B cell (primary cell): ENCODE data around the gene C6orf58. TPM values are rescaled to one million over a fixed set of nuclear protein-coding genes. Genes with fewer than 3 reads are reported as not detected.

Experiments used
- ATAC-seq: fragments of 200-7000 bp; cut with Tn5 transposase; one replicate; pipeline ENCODE4 v1.10.0; 2021; ENCODE audit warnings: low read depth, mild to moderate bottlenecking, moderate number of reproducible peaks, moderate library complexity
- CTCF ChIA-PET: fragments of 350-600 bp; sonication (Branson Sonifier 250); formaldehyde crosslinking; loops from one replicate; lab custom pipeline; 2021; ENCODE audit warnings: antibody characterized with exemption, inconsistent platforms; lab: Charles Lee
- POLR2A ChIA-PET: fragments of 350-600 bp; sonication (Branson Sonifier 250); formaldehyde crosslinking; loops from one replicate; lab custom pipeline; 2021; ENCODE audit warnings: antibody characterized with exemption; lab: Charles Lee
- DNase-seq: peaks from one replicate; pipeline ENCODE4 v3.0.0; 2013
- H2AFZ ChIP-seq: 2 replicates; pipeline ENCODE4 v1.6.1; 2012; ENCODE audit warnings: mild to moderate bottlenecking, low read depth, low read length; ENCODE audit not compliant: insufficient read depth, poor library complexity, severe bottlenecking
- H3K27ac ChIP-seq, 2 donors: 1 replicate in 1 of 2; 2 replicates in 1 of 2; pipeline ENCODE4 v1.5.1; 2012 to 2013; ENCODE audit warnings: low read length in 2 of 2, mild to moderate bottlenecking in 2 of 2, moderate library complexity in 1 of 2
- H3K27me3 ChIP-seq, 4 experiments: fragments of 200-600 bp in 1 of 4; sonication (generic) in 1 of 4; replicated peaks in 1 of 4; 1 replicate in 2 of 4; 2 replicates in 2 of 4; pipeline versions ENCODE4 v1.6.1 to v1.7.0; 2013 to 2016; ENCODE audit warnings: low read length in 3 of 4, mild to moderate bottlenecking in 2 of 4, mixed read lengths in 1 of 4, moderate library complexity in 1 of 4; ENCODE audit not compliant: insufficient read depth in 4 of 4, control insufficient read depth in 3 of 4; ENCODE audit errors: control extremely low read depth in 1 of 4
- H3K36me3 ChIP-seq, 2 experiments: replicated peaks in 1 of 2; 1 replicate in 1 of 2; 2 replicates in 1 of 2; pipeline versions ENCODE4 v1.6.1 to v1.7.1; 2013; ENCODE audit warnings: low read length in 1 of 2; ENCODE audit not compliant: insufficient read depth in 2 of 2, control insufficient read depth in 1 of 2; ENCODE audit errors: control extremely low read depth in 1 of 2, extremely low read depth in 1 of 2
- H3K4me1 ChIP-seq, 2 donors: fragments of 200-600 bp in 1 of 2; sonication (generic) in 1 of 2; 1 replicate in 1 of 2; 2 replicates in 1 of 2; pipeline versions ENCODE4 v1.5.1 to v1.6.1; 2013 to 2017; ENCODE audit warnings: low read length in 2 of 2; ENCODE audit not compliant: control insufficient read depth in 2 of 2, insufficient read depth in 2 of 2
- H3K4me2 ChIP-seq: replicated peaks from 2 replicates; pipeline ENCODE3; 2012; ENCODE audit warnings: mild to moderate bottlenecking, low read depth, low read length; ENCODE audit not compliant: poor library complexity, severe bottlenecking
- H3K4me3 ChIP-seq, 5 experiments: fragments of 200-600 bp in 1 of 5; sonication (generic) in 1 of 5; 1 replicate in 3 of 5; 2 replicates in 2 of 5; pipeline versions ENCODE4 v1.5.1 to v1.7.0; 2011 to 2016; ENCODE audit warnings: low read length in 4 of 5, mild to moderate bottlenecking in 4 of 5, low read depth in 2 of 5, control low read depth in 1 of 5, moderate library complexity in 1 of 5; ENCODE audit not compliant: insufficient read depth in 1 of 5; ENCODE audit errors: control extremely low read depth in 1 of 5, extremely low read depth in 1 of 5
- H3K79me2 ChIP-seq: fragments of 200-600 bp; sonication (generic); one replicate; pipeline ENCODE4 v1.6.0; 2016; ENCODE audit warnings: low read length; ENCODE audit not compliant: control insufficient read depth, insufficient read depth
- H3K9ac ChIP-seq: fragments of 200-600 bp; sonication (generic); 2 replicates; pipeline ENCODE4 v1.6.1; 2017; ENCODE audit warnings: mild to moderate bottlenecking, low read length, moderate library complexity
- H3K9me3 ChIP-seq, 3 donors: one replicate each; pipeline versions ENCODE4 v1.6.1 to v1.7.1; 2013; ENCODE audit warnings: low read length in 2 of 3; ENCODE audit not compliant: control insufficient read depth in 2 of 3, insufficient read depth in 1 of 3; ENCODE audit errors: control extremely low read depth in 1 of 3
- H4K20me1 ChIP-seq: 2 replicates; pipeline ENCODE4 v1.6.0; 2012; ENCODE audit warnings: mild to moderate bottlenecking, low read length; ENCODE audit not compliant: insufficient read depth, control insufficient read depth, poor library complexity, severe bottlenecking
- H3K27ac Mint-ChIP-seq: one replicate; pipeline ENCODE4 v1.8.0; 2021; ENCODE audit warnings: mixed read lengths
- H3K27me3 Mint-ChIP-seq: one replicate; pipeline ENCODE4 v1.8.0; 2021; ENCODE audit warnings: mixed read lengths
- H3K4me1 Mint-ChIP-seq: one replicate; pipeline ENCODE4 v1.8.0; 2021; ENCODE audit warnings: mixed read lengths
- H3K4me3 Mint-ChIP-seq: one replicate; pipeline ENCODE4 v1.8.0; 2021; ENCODE audit warnings: mixed read lengths
- H3K9me3 Mint-ChIP-seq: one replicate; pipeline ENCODE4 v1.8.0; 2022; ENCODE audit warnings: mixed read lengths; ENCODE audit not compliant: insufficient read depth
- EZH2 ChIP-seq: IDR thresholded peaks from 2 replicates; pipeline ENCODE4 v1.6.1; 2012; ENCODE audit warnings: borderline replicate concordance, low read depth, mild to moderate bottlenecking, moderate library complexity, low read length; ENCODE audit not compliant: insufficient read depth, poor library complexity, severe bottlenecking
- WGBS: methylation state at CpG from one replicate; pipeline ENCODE4 v1.1.5; 2013; ENCODE audit warnings: missing lambda C conversion rate; ENCODE audit not compliant: insufficient coverage; 5-methylcytosine and 5-hydroxymethylcytosine counted together
- intact Hi-C: fragments of 100-400 bp; cut with micrococcal nuclease; formaldehyde crosslinking; loops from one replicate; pipeline ENCODE4 v1.10.0; 2022
- polyA plus RNA-seq: library from polyadenylated mRNA; depleted of rRNA; stranded (reverse); fragments of >200 nt; gene quantifications from 2 replicates; pipeline ENCODE4 v1.2.3, GENCODE V29; 2012
- total RNA-seq, 2 donors: library from RNA; stranded (reverse); fragments of 120-200 nt in 1 of 2; gene quantifications; 1 replicate in 1 of 2; 2 replicates in 1 of 2; pipeline versions ENCODE4 v1.2.3 to v1.2.4, GENCODE V29; 2013 to 2022
- TF ChIP-seq, protein P1 (sequence below): fragments of 200-600 bp; IDR thresholded peaks from one replicate; pipeline ENCODE4 v1.8.0; 2022; ENCODE audit warnings: antibody characterized with exemption, mild to moderate bottlenecking

The C6orf58 gene
- total and polyA plus RNA-seq, 2 donors (not counting 1 experiment from before 2014, with no cell fraction given) = not detected

DNA sequence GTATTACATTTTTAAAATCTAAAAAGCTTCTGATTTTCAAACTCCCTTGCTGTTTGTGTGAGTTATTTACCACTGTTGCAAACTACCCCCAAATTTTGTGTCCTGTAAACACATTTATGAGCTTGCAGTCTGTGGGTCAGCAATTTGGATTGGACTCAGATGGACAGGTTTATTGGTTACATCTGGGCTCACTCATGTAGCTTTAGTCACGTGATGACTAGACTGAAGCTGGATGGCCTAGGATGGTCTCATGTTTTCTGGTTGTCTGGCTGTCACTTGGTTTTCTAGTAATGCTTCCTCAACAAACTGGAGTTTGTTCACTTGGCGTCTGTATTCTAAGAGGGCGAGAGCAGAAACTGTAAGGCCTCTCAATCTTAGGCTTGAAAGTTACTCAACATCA is 12.2 kb upstream of the C6orf58 start:
- Histone ChIP-seq H3K9me3 (no peaks in the 10 kb centered on the region), H3K79me2 (no peaks in the 10 kb centered on the region), H2AFZ (no peak overlapping the region), H3K36me3 (no peaks in the 10 kb centered on the region), H3K27ac (no peak overlapping the region), H3K9ac (no peak overlapping the region), H3K4me2 (no peak overlapping the region), H4K20me1 (no peaks in the 10 kb centered on the region), H3K27me3 (no peaks in the 10 kb centered on the region), H3K4me3 (no peak overlapping the region), H3K4me1 (no peaks in the 10 kb centered on the region)
- ATAC-seq (no peak), DNase-seq (no peak)
- Mint-ChIP-seq H3K9me3 (no peaks in the 10 kb centered on the region), H3K4me3 (no peak overlapping the region), H3K4me1 (no peaks in the 10 kb centered on the region), H3K27me3 (peaks cover 5% of the 10 kb centered on the region), H3K27ac (no peak overlapping the region)
- ChIA-PET CTCF (no interaction called here), POLR2A (interaction anchor here (0.7 kb wide), 1 partner anchor 1534 kb away, joined by 3 read pairs; no protein-coding TSS in a partner anchor)
- 63% methylated on average over 1 of the region's 3 CpGs for WGBS
- intact Hi-C loops = no loop called here
- no peak for TF ChIP-seq EZH2
- TF ChIP-seq, protein P1, sequence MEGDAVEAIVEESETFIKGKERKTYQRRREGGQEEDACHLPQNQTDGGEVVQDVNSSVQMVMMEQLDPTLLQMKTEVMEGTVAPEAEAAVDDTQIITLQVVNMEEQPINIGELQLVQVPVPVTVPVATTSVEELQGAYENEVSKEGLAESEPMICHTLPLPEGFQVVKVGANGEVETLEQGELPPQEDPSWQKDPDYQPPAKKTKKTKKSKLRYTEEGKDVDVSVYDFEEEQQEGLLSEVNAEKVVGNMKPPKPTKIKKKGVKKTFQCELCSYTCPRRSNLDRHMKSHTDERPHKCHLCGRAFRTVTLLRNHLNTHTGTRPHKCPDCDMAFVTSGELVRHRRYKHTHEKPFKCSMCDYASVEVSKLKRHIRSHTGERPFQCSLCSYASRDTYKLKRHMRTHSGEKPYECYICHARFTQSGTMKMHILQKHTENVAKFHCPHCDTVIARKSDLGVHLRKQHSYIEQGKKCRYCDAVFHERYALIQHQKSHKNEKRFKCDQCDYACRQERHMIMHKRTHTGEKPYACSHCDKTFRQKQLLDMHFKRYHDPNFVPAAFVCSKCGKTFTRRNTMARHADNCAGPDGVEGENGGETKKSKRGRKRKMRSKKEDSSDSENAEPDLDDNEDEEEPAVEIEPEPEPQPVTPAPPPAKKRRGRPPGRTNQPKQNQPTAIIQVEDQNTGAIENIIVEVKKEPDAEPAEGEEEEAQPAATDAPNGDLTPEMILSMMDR = no peak

DNA sequence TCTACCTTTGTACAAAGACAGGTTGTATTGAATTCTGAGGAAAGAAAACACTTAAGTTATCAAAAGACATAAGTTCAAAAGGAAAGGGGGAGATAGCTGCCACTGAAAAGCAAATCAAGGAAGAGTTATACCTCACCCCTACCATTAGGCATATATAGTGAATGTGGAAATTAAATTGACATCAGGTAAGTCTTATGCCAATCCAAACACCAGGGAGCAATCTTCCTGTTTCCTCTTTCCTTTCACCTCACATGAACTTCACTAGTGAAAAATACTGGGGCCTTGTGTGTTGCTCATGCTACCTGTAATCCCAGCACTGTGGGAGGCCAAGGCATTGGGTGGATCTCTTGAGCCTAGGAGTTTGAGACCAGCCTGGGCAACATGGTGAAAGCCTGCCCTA is 10.9 kb upstream of the C6orf58 start:
- ATAC-seq = no peak
- intact Hi-C loops = no loop called here
- no peak overlapping the region for H3K4me3 ChIP-seq
- Mint-ChIP-seq H3K9me3 (no peaks in the 10 kb centered on the region), H3K27ac (no peak overlapping the region), H3K27me3 (peaks cover 5% of the 10 kb centered on the region), H3K4me3 (no peak overlapping the region), H3K4me1 (peaks cover 4% of the 10 kb centered on the region)
- DNase-seq = no peak
- no peak overlapping the region for H2AFZ ChIP-seq
- no peaks in the 10 kb centered on the region for H4K20me1 ChIP-seq
- no peaks in the 10 kb centered on the region for H3K27me3 ChIP-seq
- H3K4me1 ChIP-seq = no peaks in the 10 kb centered on the region
- H3K79me2 ChIP-seq = no peaks in the 10 kb centered on the region
- ChIA-PET POLR2A (no interaction called here), CTCF (no interaction called here)
- no peak overlapping the region for H3K4me2 ChIP-seq
- no peaks in the 10 kb centered on the region for H3K36me3 ChIP-seq
- no peak for TF ChIP-seq EZH2
- TF ChIP-seq, protein P1 = no peak
- H3K9ac ChIP-seq = no peak overlapping the region
- H3K9me3 ChIP-seq = no peaks in the 10 kb centered on the region
- no peak overlapping the region for H3K27ac ChIP-seq
